CD4-positive, alpha-beta T cell treated with Interferon alpha-2 for 1 hour (primary cell): Measurements from ENCODE around the gene GORAB.

ENCODE experiments used
- DNase-seq, 2 donors: peaks; one replicate each; pipeline ENCODE4 v3.0.0-alpha.2; 2020 to 2022

GORAB gene, protein sequence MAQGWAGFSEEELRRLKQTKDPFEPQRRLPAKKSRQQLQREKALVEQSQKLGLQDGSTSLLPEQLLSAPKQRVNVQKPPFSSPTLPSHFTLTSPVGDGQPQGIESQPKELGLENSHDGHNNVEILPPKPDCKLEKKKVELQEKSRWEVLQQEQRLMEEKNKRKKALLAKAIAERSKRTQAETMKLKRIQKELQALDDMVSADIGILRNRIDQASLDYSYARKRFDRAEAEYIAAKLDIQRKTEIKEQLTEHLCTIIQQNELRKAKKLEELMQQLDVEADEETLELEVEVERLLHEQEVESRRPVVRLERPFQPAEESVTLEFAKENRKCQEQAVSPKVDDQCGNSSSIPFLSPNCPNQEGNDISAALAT

DNA sequence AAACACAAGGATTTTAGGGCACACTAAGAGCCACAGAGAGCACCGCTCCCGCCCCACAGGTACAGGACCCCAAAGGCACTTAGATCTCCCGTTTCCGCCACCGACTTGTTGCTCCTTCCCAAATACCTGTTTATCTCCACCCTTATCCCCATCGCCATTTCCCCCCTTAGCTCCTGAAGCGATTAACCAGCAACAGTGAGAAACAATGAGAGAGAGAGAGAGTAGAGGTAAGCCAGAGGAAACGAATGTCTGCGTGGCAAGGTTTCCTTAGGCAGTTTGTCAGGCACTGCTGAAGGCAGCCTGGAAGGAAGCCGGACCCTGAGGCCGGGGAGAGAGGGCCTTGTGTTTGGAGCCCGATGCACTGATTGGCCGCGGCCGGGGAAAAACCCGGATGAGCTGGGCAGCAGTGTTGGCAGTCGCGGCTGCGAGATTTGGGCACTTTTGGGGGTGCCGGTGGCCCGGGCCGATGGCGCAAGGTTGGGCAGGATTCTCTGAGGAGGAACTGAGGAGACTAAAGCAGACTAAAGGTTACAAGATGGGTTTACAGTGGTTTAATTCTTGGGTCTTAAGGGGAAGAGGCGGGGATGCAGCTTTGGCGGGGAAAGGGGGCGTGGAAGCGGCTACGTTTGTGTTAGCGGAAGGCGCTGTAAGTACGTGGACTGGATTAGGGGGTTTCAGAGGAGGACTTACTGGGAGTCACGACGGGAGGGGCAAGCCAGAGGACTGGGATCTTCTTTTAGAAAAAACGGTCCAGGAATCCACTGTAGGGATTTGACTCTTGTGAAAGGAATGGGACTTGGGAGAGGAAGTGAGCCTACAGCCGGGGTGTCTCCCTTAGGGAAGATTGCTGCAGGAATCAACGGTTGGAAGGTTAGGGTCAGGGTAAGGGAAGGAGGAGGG lies at the start of gene GORAB:
Gene GORAB (plus strand): TSS at position 409 of the 900 bp plus-strand sequence. CDS start 58 bp downstream, at position 467.
- peak; percentile 85 to 89 for DNase-seq

DNA sequence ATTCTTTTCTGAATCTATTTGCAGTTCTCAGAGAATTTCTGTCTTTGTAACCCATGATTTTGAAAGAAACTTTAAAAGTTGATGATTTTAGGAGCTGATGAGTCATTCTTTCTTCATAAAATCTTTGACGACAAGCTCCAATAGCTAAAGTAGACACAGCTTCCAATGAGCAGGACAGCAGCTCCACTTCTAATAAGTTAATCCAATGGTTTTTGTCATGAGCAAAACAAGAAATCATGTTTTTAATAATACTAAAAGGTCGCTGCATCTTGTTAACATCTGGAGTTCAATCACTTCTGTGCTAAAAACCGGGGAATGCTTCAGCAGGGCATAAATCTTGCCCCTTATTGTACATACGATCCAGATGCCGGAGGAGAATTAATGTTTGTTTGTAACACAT lies 48.9 kb upstream of the GORAB start:
- DNase-seq: no peak

DNA sequence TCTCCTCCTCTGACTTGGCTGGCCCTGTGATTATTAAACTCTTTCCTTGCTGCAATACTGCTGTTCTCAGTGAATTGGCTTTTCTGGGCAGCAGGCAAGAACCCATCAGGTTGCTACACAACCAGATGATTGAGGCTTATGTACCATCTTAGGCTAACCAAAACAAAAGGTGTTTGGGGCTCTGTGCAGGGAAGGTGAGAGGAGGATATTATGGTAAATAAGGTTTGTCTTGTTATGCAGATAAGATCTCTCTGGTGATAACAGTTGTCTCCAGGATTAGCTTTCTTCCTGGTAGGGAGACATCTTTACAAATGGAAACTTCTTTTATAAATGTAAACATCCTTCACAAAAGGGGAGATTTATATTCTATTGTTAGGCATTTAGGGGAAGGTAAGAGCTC lies 44.5 kb upstream of the GORAB start:
- no peak for DNase-seq

DNA sequence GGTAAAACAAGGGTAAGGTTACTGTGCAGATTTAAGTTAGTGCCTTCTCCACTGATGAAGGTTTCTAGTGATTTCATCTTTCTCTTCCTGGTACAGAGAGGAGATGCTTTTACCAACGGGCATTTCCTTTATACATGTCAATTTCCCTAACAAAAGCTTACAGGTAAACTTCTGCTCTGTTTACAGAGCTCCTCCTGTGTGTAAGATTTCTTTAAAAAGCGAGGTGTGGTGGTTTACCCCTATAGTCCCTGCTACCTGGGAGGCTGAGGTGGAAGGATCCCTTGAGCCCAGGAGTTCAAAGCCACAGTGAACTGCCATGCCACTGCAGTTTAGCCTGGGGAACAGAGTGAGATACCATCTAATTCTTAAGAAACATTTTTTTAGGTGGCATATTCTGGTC lies 40.7 kb upstream of the GORAB start:
- no peak for DNase-seq

DNA sequence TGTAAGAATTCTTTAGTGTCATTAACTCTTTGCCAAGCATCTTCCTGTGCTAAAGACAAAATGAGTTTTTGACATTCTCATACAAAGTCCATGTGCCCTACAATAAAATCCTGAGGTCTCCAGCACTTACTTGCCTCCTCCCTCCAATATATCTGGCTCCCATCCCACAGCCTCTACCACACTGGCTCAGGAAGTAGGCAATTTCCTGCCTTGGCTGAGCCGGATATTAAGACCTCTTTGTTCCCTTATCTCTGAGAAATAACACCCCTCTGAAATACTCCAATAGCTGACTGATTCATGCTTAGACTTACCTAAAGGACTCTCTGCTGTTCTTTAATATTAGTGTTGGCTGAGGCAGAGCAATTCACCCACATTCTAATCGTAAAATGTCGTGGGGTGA lies 37.6 kb upstream of the GORAB start:
- DNase-seq: no peak

DNA sequence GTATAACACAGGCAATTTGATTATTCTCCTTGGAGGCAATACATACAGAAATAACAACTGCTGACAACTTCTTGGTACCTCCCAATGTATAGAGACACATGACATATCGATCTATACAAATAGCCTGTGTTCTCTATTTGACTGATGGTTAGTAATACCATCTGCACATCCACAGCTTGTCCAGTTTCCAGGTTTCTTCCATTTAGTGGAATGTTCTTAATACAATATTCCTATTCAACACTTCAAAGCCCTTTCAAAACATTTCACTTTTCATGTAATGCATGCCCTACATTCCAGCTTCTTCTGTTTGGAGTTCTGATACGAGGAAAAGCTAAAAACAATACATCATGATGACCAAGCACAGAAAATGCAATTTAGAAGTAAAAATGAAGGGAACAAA lies 37.0 kb upstream of the GORAB start:
- DNase-seq: no peak

DNA sequence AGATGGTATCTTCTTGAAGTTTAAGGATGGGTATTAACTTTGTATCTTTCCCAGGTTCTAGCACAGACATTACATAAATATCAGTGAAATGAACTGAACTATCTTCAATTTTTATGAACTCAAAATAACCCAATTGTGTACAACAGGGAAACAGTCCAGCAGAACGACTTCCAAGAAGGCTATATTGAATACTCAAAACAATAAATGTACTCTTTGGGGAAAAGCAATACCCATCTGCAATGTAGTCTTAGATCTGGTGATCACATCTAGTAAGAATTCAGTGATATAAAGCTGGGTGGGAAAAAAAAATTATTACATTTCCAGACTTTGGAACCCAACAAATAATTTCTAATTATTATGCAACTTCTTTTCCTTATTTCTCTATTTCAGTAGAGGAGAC lies 33.1 kb upstream of the GORAB start:
- DNase-seq: no peak

DNA sequence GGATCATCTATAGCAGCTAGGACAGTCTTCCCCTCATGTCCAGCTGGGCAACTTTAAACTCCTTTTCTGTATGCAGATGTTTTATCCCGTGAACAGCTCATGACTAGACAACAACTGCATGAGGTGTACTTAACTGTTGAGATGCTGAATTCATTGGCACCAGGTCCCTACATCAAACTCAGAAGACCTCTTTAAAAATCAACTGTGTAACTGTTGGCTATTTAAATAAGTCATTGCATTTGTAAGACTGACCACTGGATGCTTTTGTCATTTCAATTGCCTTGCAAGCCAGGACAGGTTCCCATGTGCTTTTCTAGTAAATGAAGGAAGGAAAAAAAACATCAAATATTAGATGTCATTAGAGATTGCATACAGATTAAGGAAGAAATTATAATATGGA lies 28.3 kb upstream of the GORAB start:
- no peak for DNase-seq

DNA sequence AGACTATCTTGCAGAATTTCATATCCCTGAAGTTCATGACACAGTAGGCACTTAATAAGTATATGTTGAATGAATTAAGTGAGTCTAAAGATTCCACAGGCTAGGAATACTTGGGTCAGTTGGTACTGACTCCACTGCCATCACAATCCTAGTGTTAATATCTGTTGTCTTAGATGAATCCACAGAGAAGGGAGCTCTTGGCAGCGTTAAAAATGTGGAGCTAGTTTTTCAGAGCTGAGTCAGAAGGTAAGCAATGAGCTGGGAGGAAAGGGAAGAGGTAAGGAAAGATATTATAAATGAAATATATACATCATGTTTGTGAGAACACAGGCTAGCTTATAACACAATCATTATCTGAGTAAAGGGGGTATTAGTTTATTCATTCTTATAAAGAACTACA lies 21.8 kb upstream of the GORAB start:
- no peak for DNase-seq

DNA sequence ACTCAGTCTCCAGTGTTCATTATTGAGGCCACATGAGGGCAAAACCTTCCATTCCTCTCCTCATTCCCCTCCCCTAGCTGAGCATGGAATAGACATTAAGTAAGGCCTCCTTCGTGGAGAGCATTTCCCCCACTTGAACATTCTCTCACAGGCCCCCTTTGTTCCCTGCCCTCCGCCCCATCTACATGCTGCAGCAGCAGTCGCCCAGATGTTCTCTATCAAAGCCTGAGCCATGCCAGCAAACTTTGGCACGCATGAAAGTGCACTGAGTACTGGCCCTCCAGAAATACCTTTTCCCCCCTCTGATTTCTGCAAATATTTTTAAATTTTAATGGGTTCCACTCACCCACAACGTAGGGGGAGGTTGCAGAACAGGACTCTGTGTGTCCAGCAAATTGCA lies 20.9 kb upstream of the GORAB start:
- no peak for DNase-seq

DNA sequence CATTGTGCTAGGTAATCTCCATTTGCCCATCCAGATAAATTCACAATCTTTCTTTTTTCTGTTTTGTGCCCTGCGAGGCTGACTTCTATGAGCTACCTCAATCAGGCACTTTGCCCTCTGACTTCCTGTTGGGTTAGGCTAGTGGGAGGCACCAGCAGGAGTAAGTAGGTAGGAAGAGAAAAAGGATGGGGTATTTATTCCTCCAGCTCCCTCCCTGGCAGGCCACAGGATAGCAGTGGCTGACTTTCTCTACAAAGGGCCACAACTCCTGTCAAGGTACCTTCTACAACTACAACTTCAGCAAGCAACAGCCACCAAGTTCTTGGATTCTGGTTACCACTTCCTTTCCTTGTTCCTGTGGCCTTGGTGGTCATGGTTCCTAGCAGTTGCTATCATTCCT lies 18.8 kb upstream of the GORAB start:
- no peak for DNase-seq

DNA sequence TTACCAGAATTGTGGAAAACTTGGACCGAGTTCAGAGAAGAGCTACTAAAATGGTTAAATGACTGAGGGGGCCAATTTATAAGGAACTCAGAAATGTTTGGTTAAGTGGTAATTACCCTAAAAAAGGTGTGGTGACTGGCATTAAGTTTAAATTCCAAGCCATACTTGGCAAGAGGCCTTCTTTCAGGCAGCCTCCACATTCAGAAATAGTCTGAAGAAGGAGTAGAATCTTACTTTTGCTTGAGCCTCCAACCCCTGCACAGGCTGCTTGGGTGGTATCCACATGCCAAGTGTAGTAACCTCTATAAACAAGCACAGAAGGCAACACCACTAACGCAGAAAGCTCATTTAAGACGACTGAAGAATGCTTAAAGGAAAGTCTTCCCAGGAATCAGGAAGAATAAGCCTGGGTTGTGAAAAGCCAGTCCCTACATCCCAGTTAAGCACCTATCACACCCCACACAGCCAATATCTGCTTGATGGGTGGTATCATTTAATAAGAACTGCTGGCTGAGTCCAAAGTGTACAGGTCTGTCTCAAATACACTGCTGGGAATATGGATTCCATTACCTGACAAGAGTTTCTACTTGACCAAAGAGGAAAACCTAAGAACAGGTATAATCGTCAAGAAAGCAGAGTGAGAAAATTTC lies 13.7 kb upstream of the GORAB start:
- DNase-seq: no peak

DNA sequence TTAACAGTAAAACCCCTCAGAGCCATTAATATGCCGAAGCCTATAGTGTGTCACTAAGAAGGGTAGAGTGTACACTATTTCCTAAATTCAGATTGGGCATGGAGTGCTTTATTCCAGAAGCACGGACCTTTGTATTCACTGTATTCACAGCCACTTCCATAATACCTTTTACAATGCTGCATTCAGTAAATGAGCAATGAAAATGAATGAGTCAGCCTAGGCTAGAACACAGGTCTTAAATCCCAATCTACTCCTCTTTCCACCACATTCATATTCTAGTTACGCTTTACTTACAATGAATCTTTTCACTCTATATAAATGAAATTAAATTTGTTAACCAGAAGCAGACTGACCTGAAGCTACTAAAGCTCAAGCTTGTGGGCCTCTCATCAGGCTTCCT lies 13.0 kb upstream of the GORAB start:
- DNase-seq: no peak

DNA sequence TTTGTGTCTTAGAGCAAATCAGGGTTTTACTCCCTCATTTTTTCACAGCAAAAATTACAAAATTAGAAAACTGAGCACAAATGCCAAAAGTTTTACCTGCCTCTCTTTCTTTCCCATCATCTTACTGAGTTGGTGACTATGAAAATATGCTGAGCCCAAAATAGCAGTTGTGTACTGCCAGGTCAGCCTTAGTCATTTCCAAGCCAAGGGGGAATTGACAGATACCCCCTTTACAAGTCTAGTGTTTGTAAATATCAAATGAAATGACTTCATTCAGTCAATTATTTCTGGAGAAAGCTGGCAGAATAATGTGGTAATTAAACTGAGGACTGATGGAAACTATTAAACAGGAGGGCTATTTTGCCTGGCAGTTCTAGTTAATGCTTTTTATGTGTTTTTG lies 11.4 kb upstream of the GORAB start:
- no peak for DNase-seq

DNA sequence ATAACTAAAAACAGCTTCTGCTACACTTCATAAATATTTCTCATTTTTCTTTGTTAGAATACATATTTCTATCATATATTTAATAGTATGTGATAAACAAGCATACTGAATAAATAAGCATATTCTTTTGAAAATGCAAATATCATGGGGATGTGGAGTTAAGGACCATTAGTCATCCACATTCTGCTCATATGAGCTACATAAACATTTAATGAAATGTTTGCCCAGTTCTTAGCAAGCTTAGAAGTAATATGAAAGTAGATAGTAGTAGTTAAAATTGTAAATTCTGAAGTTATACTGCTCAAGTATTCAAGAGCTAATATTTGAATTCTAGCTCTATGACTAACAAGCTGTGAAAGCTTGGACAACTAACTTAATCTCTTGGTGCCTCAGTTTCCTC lies 10.1 kb upstream of the GORAB start:
- no peak for DNase-seq

DNA sequence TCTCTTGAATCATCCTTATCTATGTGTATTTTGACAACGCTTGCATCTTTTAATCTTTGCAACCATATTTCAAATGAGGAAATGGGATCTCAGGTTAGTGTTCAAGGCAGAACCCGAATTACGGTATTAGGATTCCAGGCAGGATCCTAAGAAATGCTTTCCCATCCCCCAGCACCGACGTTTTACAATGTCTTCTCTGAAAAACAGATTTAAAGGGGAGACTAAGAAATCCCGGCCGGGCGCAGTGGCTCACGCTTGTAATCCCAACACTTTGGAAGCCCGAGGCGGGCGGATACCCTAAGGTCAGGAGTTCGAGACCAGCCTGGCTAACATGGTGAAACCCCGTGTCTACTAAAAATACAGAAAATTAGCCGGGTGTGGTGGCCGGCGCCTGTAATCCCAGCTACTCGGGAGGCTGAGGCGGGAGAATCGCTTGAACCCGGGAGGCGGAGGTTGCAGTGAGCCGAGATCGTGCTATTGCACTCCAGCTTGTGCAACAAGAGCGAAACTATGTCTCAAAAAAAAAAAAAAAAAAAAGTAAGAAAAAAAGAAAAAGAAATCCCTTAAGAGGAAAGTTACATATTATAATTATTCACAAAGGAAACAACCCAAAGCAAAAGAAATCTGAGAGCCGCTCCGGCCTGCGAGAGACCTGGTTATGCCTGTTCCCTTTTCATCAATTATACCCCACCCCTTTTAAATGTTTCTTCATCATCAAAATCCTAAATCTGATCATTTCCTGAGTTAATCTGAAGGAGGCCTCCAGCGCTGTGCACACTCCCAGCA lies 801 bp upstream of the GORAB start:
- DNase-seq: no peak

DNA sequence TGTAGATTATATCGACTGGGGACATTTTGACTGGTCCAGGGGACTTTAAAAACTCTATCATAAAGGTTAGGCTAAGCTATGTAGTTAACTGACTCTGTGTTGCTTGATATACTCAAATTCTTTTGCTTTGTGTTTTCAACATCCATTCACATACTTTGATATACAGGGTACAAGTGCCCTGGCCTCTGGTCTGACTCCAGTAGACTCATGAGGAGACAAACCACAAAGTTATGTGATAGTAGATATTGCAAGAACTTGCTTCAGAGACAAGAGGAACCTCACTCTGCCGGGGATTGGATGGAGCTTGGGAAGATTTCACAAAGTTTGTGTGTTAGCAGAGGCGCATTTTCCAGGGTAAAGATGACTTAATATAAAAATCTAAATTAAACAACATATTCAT lies 1.3 kb downstream of the GORAB start:
- DNase-seq: no peak

DNA sequence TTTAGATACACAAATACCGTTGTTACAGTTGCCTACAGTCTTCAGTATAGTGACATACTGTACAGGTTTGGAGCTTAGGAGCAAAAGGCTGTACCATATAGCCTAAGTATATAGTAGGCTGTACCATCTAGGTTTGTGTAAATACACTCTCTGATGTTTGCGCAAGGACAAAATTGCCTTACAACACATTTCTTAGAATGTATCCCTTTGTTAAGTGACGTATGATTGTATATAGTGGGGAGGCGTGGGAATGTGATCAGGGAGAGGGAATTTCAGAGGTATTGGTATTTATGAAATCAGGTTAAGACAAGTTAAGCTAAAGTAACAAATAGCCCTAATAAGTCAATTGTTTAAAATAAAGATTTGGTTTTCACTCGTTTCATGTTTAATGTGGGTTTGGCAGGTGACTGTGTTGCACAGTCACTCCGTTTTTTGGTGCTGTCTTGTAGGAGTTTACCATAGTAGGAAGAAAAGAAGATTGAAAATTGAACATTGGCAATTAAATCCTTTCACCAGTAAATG lies 2.7 kb downstream of the GORAB start:
- DNase-seq: no peak

DNA sequence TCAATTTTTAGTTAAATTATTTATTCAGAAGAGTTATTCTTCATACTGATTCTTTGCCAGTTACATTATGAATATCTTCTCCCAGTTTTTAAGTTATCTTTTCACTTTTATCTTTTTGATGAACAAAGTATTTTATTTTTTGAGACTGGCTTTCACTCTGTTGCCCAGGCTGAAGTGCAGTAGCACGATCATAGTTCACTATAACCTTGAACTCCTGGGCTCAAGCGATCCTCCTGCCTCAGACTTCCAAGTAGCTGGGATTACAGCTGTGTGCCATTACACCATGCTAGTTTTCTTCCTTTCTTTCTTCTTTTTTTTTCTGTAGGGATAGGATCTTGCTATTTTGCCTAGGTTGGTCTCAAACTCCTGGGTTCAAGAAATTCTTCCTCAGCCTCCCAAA lies 3.5 kb downstream of the GORAB start:
- no peak for DNase-seq

DNA sequence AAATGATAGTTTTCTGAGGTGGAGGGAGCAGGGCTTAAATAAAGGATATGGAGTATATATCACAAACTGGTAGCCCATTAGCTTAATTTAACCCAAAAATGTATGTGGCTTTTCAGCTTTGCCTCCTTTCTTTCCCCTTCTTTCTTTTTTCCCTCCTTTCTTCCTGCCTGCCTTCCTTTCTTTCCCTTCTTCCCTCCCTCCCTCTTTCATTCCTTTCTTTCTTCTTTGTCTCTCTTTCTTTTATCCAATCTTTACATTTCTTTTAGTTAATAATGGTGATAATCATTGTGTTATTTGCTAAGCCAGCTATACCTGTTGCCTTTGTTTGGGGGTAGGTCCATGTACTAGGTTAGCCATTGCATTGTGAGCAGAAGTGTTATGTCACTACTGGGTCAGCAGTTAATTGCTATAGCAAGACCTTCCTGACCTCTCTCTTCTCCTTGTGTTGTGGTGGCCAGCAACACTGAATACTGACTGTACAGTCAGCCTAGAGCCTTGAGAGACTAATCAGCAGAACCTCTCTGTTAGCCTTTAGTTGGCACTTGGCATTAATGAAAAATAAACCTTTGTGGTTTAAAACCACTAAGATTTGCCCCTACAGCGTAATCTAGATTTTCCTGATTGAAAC lies 5.1 kb downstream of the GORAB start:
- DNase-seq: no peak

DNA sequence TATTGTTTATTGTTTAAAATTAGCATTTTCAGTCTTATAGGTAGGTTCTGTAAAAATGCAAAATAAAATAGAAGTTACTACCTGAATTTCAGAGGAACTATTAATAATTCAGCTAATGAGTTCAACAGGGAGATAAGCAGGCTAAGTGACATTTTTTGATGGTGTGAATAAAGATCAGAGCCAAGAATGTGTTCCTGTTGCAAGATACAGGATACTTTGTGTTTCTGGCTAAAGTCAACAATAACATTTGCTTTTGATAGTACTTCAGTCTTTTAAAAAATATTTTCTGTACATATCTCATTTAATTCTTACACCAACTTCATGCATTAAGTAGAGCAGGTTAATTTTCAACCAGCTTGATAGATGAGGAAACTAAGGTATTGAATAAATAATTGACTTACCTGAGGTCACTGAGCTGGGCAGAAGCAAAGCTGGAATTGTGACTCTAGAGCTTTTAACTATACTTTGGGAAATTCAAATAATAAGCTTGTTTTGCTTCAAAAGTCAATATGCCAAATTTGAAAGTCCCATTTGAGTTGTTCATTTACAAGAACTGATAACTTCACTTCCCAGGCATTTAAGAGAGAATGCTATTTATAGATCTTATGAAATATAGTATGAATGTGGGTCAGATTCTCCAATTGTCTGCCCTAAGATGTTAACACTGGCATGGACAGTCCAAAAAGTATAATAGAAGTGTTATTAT lies 6.0 kb downstream of the GORAB start:
- DNase-seq: no peak

DNA sequence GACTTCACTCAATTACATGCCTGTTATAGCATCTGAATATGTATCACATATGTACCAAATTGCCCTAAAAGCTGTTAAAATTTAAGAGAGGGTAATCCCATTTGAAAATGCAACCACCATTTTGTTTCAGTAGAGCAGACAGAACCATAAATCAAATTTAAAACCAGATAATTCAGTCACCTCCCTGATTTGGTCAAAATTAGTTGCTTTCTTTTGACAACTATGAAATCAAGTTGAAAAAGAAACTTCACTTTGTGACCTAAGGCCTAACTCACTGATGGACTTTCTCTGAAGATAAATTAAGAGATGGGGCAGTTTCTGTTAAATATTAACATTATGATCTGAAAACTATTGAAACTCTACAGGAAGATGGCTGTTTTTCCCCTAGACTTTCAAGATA lies 6.7 kb downstream of the GORAB start:
- DNase-seq: no peak
